ENCODE results near the gene SAMD1. TPM values are rescaled to one million over a fixed set of nuclear protein-coding genes. Genes with fewer than 3 reads are reported as not detected.
"Not testable (repeated sequence)": the region's sequence is repeated elsewhere in the genome, so short reads cannot be mapped to it uniquely, and the experiment has no call there.

Gene SAMD1
- total RNA-seq, 1 donor from 2014 or later: 37.1 TPM

GRCh38 chr19:14061081-14061749, 29.3 kb downstream of the SAMD1 start:
- no peak for DNase-seq

DNA sequence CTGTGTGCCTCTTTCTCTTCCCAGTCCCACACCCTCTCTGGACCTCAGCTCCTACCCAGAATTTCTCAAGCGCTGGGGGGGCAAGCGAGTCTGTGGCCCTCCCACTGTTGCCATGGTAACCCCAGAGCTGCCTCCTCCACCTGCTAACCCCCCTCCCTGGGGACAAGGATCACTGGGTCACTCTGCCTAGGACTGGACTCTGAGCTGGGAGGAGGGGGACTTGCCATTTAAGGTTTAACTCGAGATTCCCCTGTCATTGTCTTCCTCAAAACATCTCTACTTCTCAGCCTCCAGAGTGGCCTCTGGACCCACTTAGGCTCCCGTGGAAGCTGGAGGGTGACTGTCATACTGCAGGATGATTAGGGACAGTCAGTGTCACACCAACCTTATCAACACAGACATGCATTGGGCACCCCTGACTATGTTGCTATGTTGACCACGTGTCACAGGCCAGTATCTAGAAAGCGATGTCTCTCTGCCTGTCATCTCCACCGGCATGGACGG, 30.8 kb downstream of the SAMD1 start:
- no peak for DNase-seq

- no peak for DNase-seq
Measured at GRCh38 chr19:14059093-14059480, 31.5 kb downstream of the SAMD1 start.

GRCh38 chr19:14058182-14059092, 32.1 kb downstream of the SAMD1 start:
- DNase-seq: no peak

GRCh38 chr19:14056741-14057356, 33.7 kb downstream of the SAMD1 start:
- no peak for DNase-seq

DNA sequence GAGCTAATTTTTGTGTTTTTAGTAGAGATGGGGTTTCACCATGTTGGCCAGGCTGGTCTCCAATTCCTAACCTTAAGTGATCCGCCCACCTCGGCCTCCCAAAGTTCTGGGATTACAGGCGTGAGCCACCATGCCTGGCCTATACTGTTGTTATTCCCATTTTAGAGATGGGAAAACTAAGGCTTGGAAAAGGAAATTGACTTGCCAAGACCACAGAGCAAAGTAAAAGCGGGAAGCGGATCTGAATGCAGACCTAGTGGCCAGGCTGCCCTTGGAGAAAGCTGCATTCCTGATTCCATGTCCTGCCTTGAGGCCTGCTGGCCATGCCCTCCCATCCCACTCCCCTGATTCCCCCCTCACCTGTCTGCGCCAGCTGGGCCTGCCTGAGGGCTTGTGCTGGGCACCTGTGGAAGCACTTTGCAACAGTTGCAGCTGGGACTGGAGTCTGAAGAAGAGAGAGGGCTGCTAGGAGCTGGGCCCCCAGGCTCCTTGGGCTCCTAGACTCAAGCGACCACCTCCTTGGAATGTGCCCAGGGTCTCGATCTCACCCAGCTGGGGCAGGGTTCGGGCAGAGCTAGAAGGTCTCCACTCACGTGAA, 34.4 kb downstream of the SAMD1 start:
- no peak for DNase-seq

GRCh38 chr19:14055396-14055795, 35.2 kb downstream of the SAMD1 start:
- DNase-seq: no peak

GRCh38 chr19:14054721-14055120, 35.8 kb downstream of the SAMD1 start:
- DNase-seq: no peak

- DNase-seq: no peak
Measured at GRCh38 chr19:14054099-14054498, 36.5 kb downstream of the SAMD1 start.

GRCh38 chr19:14053500-14053899, 37.1 kb downstream of the SAMD1 start:
- no peak for DNase-seq

- DNase-seq: no peak
Measured at GRCh38 chr19:14053032-14053431, 37.5 kb downstream of the SAMD1 start.

DNA sequence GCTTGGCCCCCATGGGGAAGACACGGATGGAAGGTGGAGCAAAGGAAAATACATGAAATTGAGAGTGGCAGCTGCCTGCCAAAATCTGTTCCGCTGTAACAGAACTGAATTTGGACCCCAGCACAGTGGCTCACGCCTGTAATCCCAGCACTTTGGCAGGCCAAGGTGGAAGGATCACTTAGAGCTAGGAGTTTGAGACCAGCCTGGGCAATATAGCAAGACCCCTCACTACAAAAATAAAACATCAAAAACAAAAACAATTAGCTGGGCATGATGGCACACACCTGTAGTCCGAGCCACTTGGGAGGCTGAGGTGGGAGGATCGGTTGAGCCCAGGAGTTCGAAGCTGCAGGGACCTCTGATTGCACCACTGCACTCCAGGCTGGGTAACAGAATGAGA, 38.1 kb downstream of the SAMD1 start:
- no peak for DNase-seq

GRCh38 chr19:14051980-14052379, 38.6 kb downstream of the SAMD1 start:
- DNase-seq: no peak

DNA sequence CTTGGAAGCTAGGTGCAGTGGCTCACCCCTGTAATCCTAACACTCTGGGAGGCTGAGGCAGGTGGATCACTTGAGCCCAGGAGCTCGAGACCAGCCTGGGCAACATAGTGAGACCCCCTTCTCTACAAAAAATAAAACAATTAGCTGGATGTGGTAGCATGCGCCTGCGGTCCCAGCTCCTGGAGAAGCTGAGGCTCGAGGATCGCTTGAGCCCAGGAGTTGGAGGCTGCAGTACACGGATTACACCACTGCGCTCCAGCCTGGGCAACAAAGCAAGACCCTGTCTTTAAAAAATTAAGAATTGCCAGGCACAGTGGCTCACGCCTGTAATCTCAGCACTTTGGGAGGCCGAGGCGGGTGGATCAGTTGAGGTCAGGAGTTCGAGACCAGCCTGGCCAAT, 39.6 kb downstream of the SAMD1 start:
- DNase-seq: not testable (repeated sequence)

DNA sequence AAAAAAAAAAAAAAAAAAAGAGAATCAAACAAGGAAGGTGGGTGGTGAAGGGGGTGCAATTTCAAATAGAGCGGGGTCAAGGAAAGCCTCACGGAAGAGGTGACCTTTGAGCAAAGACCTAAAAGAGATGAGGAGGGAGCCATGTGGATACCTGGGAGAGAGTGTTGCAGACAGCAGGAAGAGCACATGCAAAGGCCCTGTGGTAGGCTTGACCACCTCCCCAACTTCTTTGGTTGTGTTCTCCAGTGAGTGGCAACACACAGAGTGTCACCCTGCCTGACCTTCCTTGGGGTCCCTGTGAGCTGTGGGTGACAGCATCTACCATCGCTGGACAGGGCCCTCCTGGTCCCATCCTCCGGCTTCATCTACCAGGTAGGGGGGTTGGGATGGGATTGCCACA, 40.0 kb downstream of the SAMD1 start:
- DNase-seq: no peak

DNA sequence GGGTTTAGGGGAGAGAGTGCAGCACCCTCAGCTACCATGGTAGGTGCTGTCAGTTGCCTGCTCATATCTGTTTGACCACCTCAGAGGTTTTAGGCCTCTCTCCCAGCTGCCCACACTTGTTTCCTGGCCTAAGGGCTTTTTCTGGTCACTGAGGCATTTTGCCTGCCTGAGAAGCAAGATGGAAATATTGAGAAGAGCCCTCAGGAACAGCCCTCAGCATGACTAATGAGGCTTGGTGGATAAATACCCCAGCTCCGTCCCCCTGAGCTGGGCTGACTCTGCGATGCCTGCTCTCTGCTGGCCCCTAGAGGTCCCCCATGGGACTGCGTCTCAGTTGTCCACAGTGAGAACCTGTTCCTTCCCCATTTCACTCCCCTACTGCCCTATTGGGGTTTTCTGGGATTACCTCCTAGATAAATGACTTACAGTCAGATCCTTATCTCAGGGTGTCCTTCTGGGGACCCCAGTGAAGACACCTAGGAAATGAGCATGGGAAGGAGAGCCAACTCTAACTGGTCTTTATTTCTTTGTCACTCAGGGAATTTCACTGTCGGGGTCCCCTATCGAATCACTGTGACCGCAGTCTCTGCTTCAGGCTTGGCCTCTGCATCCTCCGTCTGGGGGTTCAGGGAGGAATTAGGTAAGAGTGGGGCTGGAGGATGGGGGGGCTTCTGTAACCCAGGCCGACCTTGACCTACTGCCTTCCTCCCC, 42.0 kb downstream of the SAMD1 start:
- DNase-seq: no peak

GRCh38 chr19:14047866-14048265, 42.7 kb downstream of the SAMD1 start:
- DNase-seq: not testable (repeated sequence)

GRCh38 chr19:14042659-14043608, 47.6 kb downstream of the SAMD1 start:
- not testable (repeated sequence) for DNase-seq

DNA sequence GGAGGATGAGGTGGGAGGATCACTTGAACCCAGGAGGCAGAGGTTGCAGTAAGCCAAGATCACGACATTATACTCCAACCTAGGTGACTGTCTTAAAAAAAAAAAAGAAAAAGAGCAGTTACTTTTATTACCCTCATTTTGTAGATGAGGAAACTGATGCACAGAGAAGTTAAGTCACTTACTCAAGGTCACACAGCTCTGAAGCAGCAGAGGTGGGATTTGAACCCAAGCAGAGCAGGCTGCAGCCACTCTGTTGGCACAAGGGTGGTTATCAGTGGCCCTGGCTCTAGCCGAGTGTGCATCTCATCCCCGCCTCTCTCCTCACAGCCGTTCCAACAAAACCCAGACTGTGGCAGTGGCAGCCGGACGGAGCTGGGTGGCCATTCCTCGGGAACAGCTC, 51.4 kb downstream of the SAMD1 start:
- no peak for DNase-seq
